SK-N-SH (cell line): ENCODE results near the gene KRT75. TPM values are rescaled to one million over a fixed set of nuclear protein-coding genes. Genes with fewer than 3 reads are reported as not detected.

Experiments used
- CTCF ChIA-PET: fragments of 300-600, 350-600 bp; formaldehyde crosslinking; extraction: SDS; loops from one replicate; lab custom pipeline; 2021; lab: Yijun Ruan, JAX
- POLR2A ChIA-PET: fragments of 350-600 bp; sonication (Branson Sonifier 250); formaldehyde crosslinking; extraction: SDS; loops from one replicate; lab custom pipeline; 2020; ENCODE audit warnings: antibody characterized with exemption, inconsistent platforms; lab: Yijun Ruan, JAX
- DNase-seq: peaks from one replicate; pipeline ENCODE4 v3.0.0; 2012
- H2AFZ ChIP-seq: fragments of 200-600 bp; sonication (generic); 2 replicates; pipeline ENCODE4 v1.8.1; 2016; ENCODE audit warnings: antibody characterized with exemption, mild to moderate bottlenecking, low read depth
- H3F3A ChIP-seq: fragments of 200-600 bp; sonication (generic); replicated peaks from 2 replicates; pipeline ENCODE3; 2016; ENCODE audit warnings: antibody characterized with exemption, mild to moderate bottlenecking; ENCODE audit not compliant: insufficient read depth
- H3K27ac ChIP-seq, 2 experiments: fragments of 200-500 bp in 1 of 2; fragments of 200-600 bp in 1 of 2; sonication (Bioruptor generic) in 1 of 2; sonication (generic), shearing (Covaris generic) in 1 of 2; 2 replicates each; pipeline versions ENCODE4 v1.5.1 to v1.6.1; 2014 to 2016; ENCODE audit warnings: low read depth in 2 of 2, inconsistent platforms in 1 of 2, low read length in 1 of 2, mild to moderate bottlenecking in 1 of 2, mixed read lengths in 1 of 2
- H3K27me3 ChIP-seq: fragments of 200-600 bp; sonication (generic), shearing (Covaris generic); 2 replicates; pipeline ENCODE4 v1.6.1; 2016; ENCODE audit warnings: mixed run types; ENCODE audit not compliant: insufficient read depth
- H3K36me3 ChIP-seq, 2 experiments: fragments of 200-500 bp in 1 of 2; fragments of 200-600 bp in 1 of 2; sonication (Bioruptor generic) in 1 of 2; sonication (generic) in 1 of 2; replicated peaks in 1 of 2; 2 replicates each; pipeline versions ENCODE3 to v1.5.1; 2014 to 2016; ENCODE audit warnings: low read length in 1 of 2, mild to moderate bottlenecking in 1 of 2; ENCODE audit not compliant: insufficient read depth in 2 of 2, control insufficient read depth in 1 of 2
- H3K4me1 ChIP-seq, 2 experiments: fragments of 200-500 bp in 1 of 2; fragments of 200-600 bp in 1 of 2; sonication (Bioruptor generic) in 1 of 2; sonication (generic), shearing (Covaris generic) in 1 of 2; 2 replicates each; pipeline versions ENCODE4 v1.5.1 to v1.6.1; 2014 to 2016; ENCODE audit warnings: low read depth in 1 of 2, low read length in 1 of 2, mixed run types in 1 of 2; ENCODE audit not compliant: insufficient read depth in 2 of 2, control insufficient read depth in 1 of 2
- H3K4me2 ChIP-seq: fragments of 200-600 bp; sonication (generic), shearing (Covaris generic); 2 replicates; pipeline ENCODE4 v1.6.1; 2017; ENCODE audit warnings: mixed run types
- H3K4me3 ChIP-seq, 2 experiments: fragments of 200-500 bp in 1 of 2; fragments of 200-600 bp in 1 of 2; sonication (Bioruptor generic) in 1 of 2; sonication (generic), shearing (Covaris generic) in 1 of 2; 2 replicates each; pipeline versions ENCODE4 v1.5.1 to v1.8.1; 2014 to 2016; ENCODE audit warnings: low read depth in 2 of 2, inconsistent platforms in 1 of 2, low read length in 1 of 2, mild to moderate bottlenecking in 1 of 2, mixed read lengths in 1 of 2, moderate library complexity in 1 of 2
- H3K79me2 ChIP-seq: fragments of 200-600 bp; sonication (generic); 2 replicates; pipeline ENCODE4 v1.8.1; 2017; ENCODE audit warnings: mild to moderate bottlenecking; ENCODE audit not compliant: insufficient read depth
- H3K9ac ChIP-seq: fragments of 200-600 bp; sonication (generic); 2 replicates; pipeline ENCODE4 v1.6.1; 2017; ENCODE audit warnings: mixed run types
- H3K9me2 ChIP-seq: fragments of 200-600 bp; sonication (generic); 2 replicates; pipeline ENCODE4 v1.6.1; 2017; ENCODE audit warnings: mixed run types
- H3K9me3 ChIP-seq: fragments of 200-600 bp; sonication (generic); 2 replicates; pipeline ENCODE4 v1.6.1; 2017; ENCODE audit warnings: mixed run types, mild to moderate bottlenecking, moderate library complexity
- H4K20me1 ChIP-seq: fragments of 200-600 bp; sonication (generic); 2 replicates; pipeline ENCODE4 v1.6.1; 2017; ENCODE audit warnings: mild to moderate bottlenecking, mixed run types; ENCODE audit not compliant: insufficient read depth
- CHD2 ChIP-seq: fragments of 150-350 bp; IDR thresholded peaks from 2 replicates; pipeline ENCODE4 v1.6.1; 2018; ENCODE audit warnings: low read length; ENCODE audit not compliant: partially characterized antibody
- ELF1 ChIP-seq: IDR thresholded peaks from 2 replicates; pipeline ENCODE4 v1.4.0; 2012
- EP300 ChIP-seq, 2 experiments: IDR thresholded peaks; 2 replicates each; pipeline versions ENCODE4 v1.4.0 to v1.6.1; 2012; ENCODE audit warnings: borderline replicate concordance in 1 of 2, low read depth in 1 of 2, low read length in 1 of 2
- EZH2phosphoT487 ChIP-seq: fragments of 200-600 bp; sonication (generic); IDR thresholded peaks from 2 replicates; pipeline ENCODE4 v1.6.1; 2017; ENCODE audit warnings: low read depth, mixed run types, mild to moderate bottlenecking, antibody characterized with exemption, moderate library complexity, borderline replicate concordance
- FOXJ3 ChIP-seq: sonication (generic); formaldehyde crosslinking; IDR thresholded peaks from 2 replicates; pipeline ENCODE4 v1.5.1; 2020; ENCODE audit warnings: mild to moderate bottlenecking, missing genetic modification reagents
- MAX ChIP-seq: IDR thresholded peaks from 2 replicates; pipeline ENCODE4 v1.4.0; 2012; ENCODE audit warnings: low read depth
- MEF2A ChIP-seq: IDR thresholded peaks from 2 replicates; pipeline ENCODE4 v1.4.0; 2012; ENCODE audit warnings: low read depth, borderline replicate concordance
- MXI1 ChIP-seq: IDR thresholded peaks from 2 replicates; pipeline ENCODE4 v1.6.1; 2012; ENCODE audit warnings: mild to moderate bottlenecking, low read depth, low read length, improper control_type of control experiment
- NFIC ChIP-seq: IDR thresholded peaks from 2 replicates; pipeline ENCODE4 v1.4.0; 2012; ENCODE audit warnings: borderline replicate concordance
- PBX3 ChIP-seq: IDR thresholded peaks from 2 replicates; pipeline ENCODE4; 2012
- RAD21 ChIP-seq: IDR thresholded peaks from 2 replicates; pipeline ENCODE4 v1.6.1; 2012; ENCODE audit warnings: mild to moderate bottlenecking, low read length
- REST ChIP-seq: IDR thresholded peaks from 2 replicates; pipeline ENCODE4 v1.6.1; 2012; ENCODE audit warnings: mild to moderate bottlenecking, low read depth, low read length, moderate library complexity
- RXRA ChIP-seq: IDR thresholded peaks from 2 replicates; pipeline ENCODE4 v1.4.0; 2012; ENCODE audit warnings: low read depth, mild to moderate bottlenecking, borderline replicate concordance
- SMC3 ChIP-seq: IDR thresholded peaks from 2 replicates; pipeline ENCODE4 v1.6.1; 2012; ENCODE audit warnings: low read depth, low read length, improper control_type of control experiment
- TAF1 ChIP-seq: IDR thresholded peaks from 2 replicates; pipeline ENCODE4 v1.6.1; 2012; ENCODE audit warnings: low read depth, mild to moderate bottlenecking, low read length, moderate library complexity, borderline replicate concordance
- TCF12 ChIP-seq: IDR thresholded peaks from 2 replicates; pipeline ENCODE4 v1.4.0; 2012
- TEAD4 ChIP-seq: IDR thresholded peaks from 2 replicates; pipeline ENCODE4 v1.4.0; 2012; ENCODE audit warnings: mild to moderate bottlenecking, borderline replicate concordance; ENCODE audit not compliant: insufficient read depth
- WGBS: methylation state at CpG from one replicate; pipeline ENCODE4 v1.1.6; 2017; ENCODE audit warnings: low lambda C conversion rate; 5-methylcytosine and 5-hydroxymethylcytosine counted together
- polyA plus RNA-seq, 3 experiments: library from polyadenylated mRNA; depleted of rRNA; stranded (reverse); fragments of >200 nt; gene quantifications; 2 replicates each; pipeline ENCODE4 v1.2.3, GENCODE V29; 2012
- TF ChIP-seq, protein P1 (sequence below): IDR thresholded peaks from 2 replicates; pipeline ENCODE4 v1.4.0; 2012; ENCODE audit warnings: low read depth, borderline replicate concordance
- TF ChIP-seq, protein P2 (sequence below): IDR thresholded peaks from 2 replicates; pipeline ENCODE4 v1.4.0; 2012; ENCODE audit warnings: low read depth, borderline replicate concordance

The KRT75 gene
- polyA plus RNA-seq, 1 of the 3 experiments (the other 2 are of a cell fraction), result not detected

DNA sequence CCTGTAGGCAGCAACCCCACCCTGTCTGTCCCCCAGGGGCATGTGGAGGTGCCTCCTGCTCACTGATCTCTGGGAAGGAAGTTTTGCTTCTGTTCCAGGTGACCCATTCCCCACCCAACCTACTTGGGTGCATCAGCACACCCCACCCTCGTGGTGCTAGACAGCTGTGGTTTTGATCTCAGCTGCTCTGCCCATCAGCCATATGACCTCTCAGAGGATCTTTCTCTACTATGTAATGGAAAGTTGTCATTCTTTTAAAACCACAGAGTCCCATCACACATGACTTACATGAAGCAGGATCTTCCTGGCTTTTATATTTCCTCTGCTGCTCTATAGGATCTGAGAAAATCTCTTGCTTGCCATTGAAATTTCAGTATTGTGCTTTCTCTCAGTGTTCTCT, 14.5 kb downstream of the KRT75 start:
- Histone ChIP-seq H3K9me3 (no peaks in the 10 kb centered on the region), H3K4me1 (peaks cover 0 to 5% of the 10 kb centered on the region in 2 experiments; a peak in 1 of 4 replicates), H3K4me3 (no peak overlapping the region), H4K20me1 (no peaks in the 10 kb centered on the region), H3K9ac (no peak overlapping the region), H3F3A (no peaks in the 10 kb centered on the region), H3K27me3 (peaks cover 15% of the 10 kb centered on the region; the same call in 1 of the 2 replicates), H3K4me2 (no peak overlapping the region), H3K36me3 (no peaks in the 10 kb centered on the region), H2AFZ (no peak overlapping the region), H3K27ac (no peak overlapping the region), H3K79me2 (no peaks in the 10 kb centered on the region), H3K9me2 (no peaks in the 10 kb centered on the region)
- POLR2A ChIA-PET, result no interaction called here
- no peak for DNase-seq
- 13% methylated on average over 1 of the region's 1 CpG for WGBS
- CTCF ChIA-PET, result no interaction called here
- TF ChIP-seq REST (no peak), MXI1 (no peak), FOXJ3 (CRISPR knock-in tag) (no peak), ELF1 (no peak), PBX3 (no peak), EZH2phosphoT487 (no peak), TCF12 (no peak), MEF2A (no peak), SMC3 (no peak), NFIC (no peak), RXRA (no peak), EP300 (IDR thresholded peaks at IDR 0.05; ENCODE audit: borderline replicate concordance in 1 of 2, low read depth in 1 of 2, low read length in 1 of 2) (no peak), TEAD4 (no peak), RAD21 (no peak), CHD2 (no peak), TAF1 (no peak), MAX (no peak)
- TF ChIP-seq, protein P1, sequence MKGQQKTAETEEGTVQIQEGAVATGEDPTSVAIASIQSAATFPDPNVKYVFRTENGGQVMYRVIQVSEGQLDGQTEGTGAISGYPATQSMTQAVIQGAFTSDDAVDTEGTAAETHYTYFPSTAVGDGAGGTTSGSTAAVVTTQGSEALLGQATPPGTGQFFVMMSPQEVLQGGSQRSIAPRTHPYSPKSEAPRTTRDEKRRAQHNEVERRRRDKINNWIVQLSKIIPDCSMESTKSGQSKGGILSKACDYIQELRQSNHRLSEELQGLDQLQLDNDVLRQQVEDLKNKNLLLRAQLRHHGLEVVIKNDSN, result no peak
- TF ChIP-seq, protein P2, sequence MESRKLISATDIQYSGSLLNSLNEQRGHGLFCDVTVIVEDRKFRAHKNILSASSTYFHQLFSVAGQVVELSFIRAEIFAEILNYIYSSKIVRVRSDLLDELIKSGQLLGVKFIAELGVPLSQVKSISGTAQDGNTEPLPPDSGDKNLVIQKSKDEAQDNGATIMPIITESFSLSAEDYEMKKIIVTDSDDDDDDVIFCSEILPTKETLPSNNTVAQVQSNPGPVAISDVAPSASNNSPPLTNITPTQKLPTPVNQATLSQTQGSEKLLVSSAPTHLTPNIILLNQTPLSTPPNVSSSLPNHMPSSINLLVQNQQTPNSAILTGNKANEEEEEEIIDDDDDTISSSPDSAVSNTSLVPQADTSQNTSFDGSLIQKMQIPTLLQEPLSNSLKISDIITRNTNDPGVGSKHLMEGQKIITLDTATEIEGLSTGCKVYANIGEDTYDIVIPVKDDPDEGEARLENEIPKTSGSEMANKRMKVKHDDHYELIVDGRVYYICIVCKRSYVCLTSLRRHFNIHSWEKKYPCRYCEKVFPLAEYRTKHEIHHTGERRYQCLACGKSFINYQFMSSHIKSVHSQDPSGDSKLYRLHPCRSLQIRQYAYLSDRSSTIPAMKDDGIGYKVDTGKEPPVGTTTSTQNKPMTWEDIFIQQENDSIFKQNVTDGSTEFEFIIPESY, result no peak
- TF ChIP-seq, all 33 proteins: peak for 0
